ENCODE data around the gene WNK4. TPM values are rescaled to one million over a fixed set of nuclear protein-coding genes. Genes with fewer than 3 reads are reported as not detected.

WNK4 gene
- total RNA-seq, 1 donor from 2014 or later = 1.2 TPM

GRCh38 chr17:42751628-42752027 is 28.8 kb upstream of the WNK4 start:
- Histone ChIP-seq H3K27ac (no peak overlapping the region), H3K27me3 (no peaks in the 10 kb centered on the region), H3K4me3 (no peak overlapping the region), H3K9me3 (no peaks in the 10 kb centered on the region), H3K4me1 (peaks cover 28% of the 10 kb centered on the region), H3K36me3 (no peaks in the 10 kb centered on the region)
- DNase-seq (ENCODE audit: extremely low spot score in 2 of 2) = no peak
- intact Hi-C loops (cut with DNase I) = no loop called here
- TF ChIP-seq CTCF (IDR thresholded peaks at IDR 0.05) = no peak

GRCh38 chr17:42754782-42755181 is 25.6 kb upstream of the WNK4 start:
- intact Hi-C loops (cut with DNase I) = no loop called here
- Histone ChIP-seq H3K27me3 (no peaks in the 10 kb centered on the region), H3K4me3 (no peak overlapping the region), H3K27ac (peak overlapping the region; percentile 40), H3K4me1 (peaks cover 18% of the 10 kb centered on the region), H3K36me3 (no peaks in the 10 kb centered on the region), H3K9me3 (no peaks in the 10 kb centered on the region)
- no peak for DNase-seq (ENCODE audit: extremely low spot score in 2 of 2)
- TF ChIP-seq POLR2A (IDR thresholded peaks at IDR 0.05) (no peak), POLR2AphosphoS5 (IDR thresholded peaks at IDR 0.05; ENCODE audit: insufficient read depth in 1 of 2, low read depth in 1 of 2) (peak in 1 of 2 donors; percentile 82), CTCF (IDR thresholded peaks at IDR 0.05) (no peak)

- Histone ChIP-seq H3K27me3 (no peaks in the 10 kb centered on the region), H3K9me3 (no peaks in the 10 kb centered on the region), H3K4me1 (peaks cover 19% of the 10 kb centered on the region), H3K36me3 (no peaks in the 10 kb centered on the region), H3K4me3 (peak overlapping the region; percentile 57 to 78), H3K27ac (peak overlapping the region; percentile 84)
- TF ChIP-seq POLR2A (IDR thresholded peaks at IDR 0.05) = no peak
- no peak for TF ChIP-seq CTCF (IDR thresholded peaks at IDR 0.05)
- no peak for TF ChIP-seq POLR2AphosphoS5 (IDR thresholded peaks at IDR 0.05; ENCODE audit: insufficient read depth in 1 of 2, low read depth in 1 of 2)
- intact Hi-C loops (cut with DNase I) = loop anchor here (10.0 kb wide), 2 partner anchors 65 to 185 kb away; partner anchors contain the start of genes BECN1 and PSMC3IP
- DNase-seq (ENCODE audit: extremely low spot score in 2 of 2) = no peak
Observed at GRCh38 chr17:42759982-42760651, 20.3 kb upstream of the WNK4 start.

- Histone ChIP-seq H3K9me3 (no peaks in the 10 kb centered on the region), H3K4me3 (peak within 1 kb of the TSS; percentile 57 to 78), H3K27me3 (no peaks in the 10 kb centered on the region), H3K27ac (peak within 1 kb of the TSS; percentile 84), H3K4me1 (peaks cover 19% of the 10 kb centered on the region), H3K36me3 (no peaks in the 10 kb centered on the region)
- DNase-seq (ENCODE audit: extremely low spot score in 2 of 2) = no peak
- intact Hi-C loops (cut with DNase I) = loop anchor here (10.0 kb wide), 2 partner anchors 64 to 186 kb away; partner anchors contain the start of genes BECN1 and PSMC3IP
- TF ChIP-seq POLR2A (IDR thresholded peaks at IDR 0.05) (no peak), POLR2AphosphoS5 (IDR thresholded peaks at IDR 0.05; ENCODE audit: insufficient read depth in 1 of 2, low read depth in 1 of 2) (peak in 1 of 2 donors; percentile 24), CTCF (IDR thresholded peaks at IDR 0.05) (no peak)
Observed at GRCh38 chr17:42760652-42761581, 19.5 kb upstream of the WNK4 start, which contains the start of gene RAMP2. Gene RAMP2, plus strand, starts transcription at chr17:42761227. Its CDS starts 35 bp downstream, at chr17:42761262.
